ENCODE results near the gene FTSJ1. TPM values are rescaled to one million over a fixed set of nuclear protein-coding genes. Genes with fewer than 3 reads are reported as not detected.

Gene FTSJ1
- total and polyA plus RNA-seq, 11 donors, result 13.6 to 62.4 (median 18.1) TPM

Other genes with a start within 250 kb of the FTSJ1 start
- gene SSX1, start 220.8 kb upstream of the FTSJ1 start, total RNA-seq, result not detected
- not detected for gene SSX1, start 220.8 kb upstream of the FTSJ1 start, polyA plus RNA-seq
- not detected for gene SSX3, start 119.5 kb upstream of the FTSJ1 start, total RNA-seq
- gene SSX3, start 119.5 kb upstream of the FTSJ1 start, polyA plus RNA-seq, result not detected
- gene SSX4, start 92.7 kb upstream of the FTSJ1 start, total RNA-seq, result not detected
- not detected for gene SSX4, start 92.7 kb upstream of the FTSJ1 start, polyA plus RNA-seq
- not detected for gene SSX4B, start 64.2 kb upstream of the FTSJ1 start, total RNA-seq
- gene SSX4B, start 64.2 kb upstream of the FTSJ1 start, polyA plus RNA-seq, result not detected
- gene SLC38A5, start 5.9 kb upstream of the FTSJ1 start, total RNA-seq, result 1 to 10 TPM in 8 of 9 donors, under 1 TPM in 1; 0.52 to 6.1 (median 1.7) TPM
- gene SLC38A5, start 5.9 kb upstream of the FTSJ1 start, polyA plus RNA-seq, result 10 to 100 TPM in 1 of 2 donors, 1 to 10 TPM in 1; 2.0 to 22.3 TPM
- 10 to 100 TPM in 8 of 9 donors, 1 to 10 TPM in 1; 9.6 to 35.7 (median 17.3) TPM for gene PORCN, start 32.8 kb downstream of the FTSJ1 start, total RNA-seq
- 10 to 100 TPM; 10.5 to 37.3 TPM for gene PORCN, start 32.8 kb downstream of the FTSJ1 start, polyA plus RNA-seq
- 10 to 100 TPM; 37.1 to 72.5 (median 55.3) TPM for gene EBP, start 45.6 kb downstream of the FTSJ1 start, total RNA-seq
- gene EBP, start 45.6 kb downstream of the FTSJ1 start, polyA plus RNA-seq, result 100 to 1,000 TPM in 1 of 2 donors, 10 to 100 TPM in 1; 93.8 to 118 TPM
- gene TBC1D25, start 63.5 kb downstream of the FTSJ1 start, total RNA-seq, result 10 to 100 TPM; 13.4 to 21.6 (median 16.8) TPM
- 10 to 100 TPM in 1 of 2 donors, 1 to 10 TPM in 1; 5.2 to 23.7 TPM for gene TBC1D25, start 63.5 kb downstream of the FTSJ1 start, polyA plus RNA-seq
- 100 to 1,000 TPM in 5 of 9 donors, 10 to 100 TPM in 4; 34.5 to 172 (median 111) TPM for gene RBM3, start 98.3 kb downstream of the FTSJ1 start, total RNA-seq
- 100 to 1,000 TPM in 1 of 2 donors, 10 to 100 TPM in 1; 56.5 to 187 TPM for gene RBM3, start 98.3 kb downstream of the FTSJ1 start, polyA plus RNA-seq
- gene WDR13, start 121.3 kb downstream of the FTSJ1 start, total RNA-seq, result 100 to 1,000 TPM; 123 to 235 (median 150) TPM
- 100 to 1,000 TPM; 209 to 281 TPM for gene WDR13, start 121.3 kb downstream of the FTSJ1 start, polyA plus RNA-seq
- gene WAS, start 207.6 kb downstream of the FTSJ1 start, total RNA-seq, result 10 to 100 TPM in 1 of 9 donors, 1 to 10 TPM in 8; 1.1 to 26.8 (median 3.0) TPM
- gene WAS, start 207.6 kb downstream of the FTSJ1 start, polyA plus RNA-seq, result 1 to 10 TPM; 1.5 to 1.8 TPM
- 1 to 10 TPM; 2.4 to 6.7 (median 3.6) TPM for gene SUV39H1, start 220.5 kb downstream of the FTSJ1 start, total RNA-seq
- gene SUV39H1, start 220.5 kb downstream of the FTSJ1 start, polyA plus RNA-seq, result 1 to 10 TPM; 1.9 to 4.7 TPM